ENCODE data around the gene ROM1.
A peak's percentile ranks its signal among the peaks of the same experiment; 100 is the strongest.

ROM1 gene

GRCh38 chr11:62588966-62589637, 24.0 kb upstream of the ROM1 start:
- DNase-seq (ENCODE audit: low spot score), result no peak

GRCh38 chr11:62591448-62592145, 21.5 kb upstream of the ROM1 start, which contains the start of gene TUT1:
Gene TUT1, minus strand, starts transcription at chr11:62591523. Its CDS starts 38 bp downstream, at chr11:62591485.
- peak; percentile 100 for DNase-seq (ENCODE audit: low spot score)

DNA sequence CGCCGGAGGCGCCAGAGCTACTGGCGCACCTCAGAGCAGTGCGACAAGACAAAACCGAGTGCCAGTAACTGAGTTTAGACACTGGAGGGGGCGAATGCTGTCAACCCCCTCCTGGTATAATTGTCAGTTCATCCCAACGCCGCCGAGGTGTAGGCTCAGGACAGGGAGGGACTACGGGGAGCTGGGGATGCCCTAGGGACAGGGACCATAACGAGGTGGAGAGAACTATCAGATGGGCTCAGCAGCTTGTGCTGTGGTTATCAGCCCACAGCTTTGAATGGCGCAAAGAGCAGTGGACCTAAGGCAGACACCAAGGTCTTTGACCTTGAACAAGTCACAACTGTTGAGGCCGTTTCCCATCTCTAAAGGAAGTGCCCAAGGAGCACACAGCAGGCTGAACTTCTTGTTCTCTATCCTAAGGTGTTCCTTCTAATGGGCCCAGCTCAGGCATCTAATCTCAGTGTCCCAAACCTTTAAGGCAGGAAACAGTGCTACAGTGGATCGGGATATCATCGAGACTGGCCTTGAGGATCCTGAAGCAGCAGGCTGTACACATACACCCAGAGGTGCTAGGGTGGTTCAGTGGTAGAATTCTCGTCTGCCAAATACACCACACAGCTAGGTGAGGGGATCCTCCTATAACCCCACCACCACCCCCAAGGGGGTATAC, 20.8 kb upstream of the ROM1 start:
- no peak for DNase-seq (ENCODE audit: low spot score)

DNA sequence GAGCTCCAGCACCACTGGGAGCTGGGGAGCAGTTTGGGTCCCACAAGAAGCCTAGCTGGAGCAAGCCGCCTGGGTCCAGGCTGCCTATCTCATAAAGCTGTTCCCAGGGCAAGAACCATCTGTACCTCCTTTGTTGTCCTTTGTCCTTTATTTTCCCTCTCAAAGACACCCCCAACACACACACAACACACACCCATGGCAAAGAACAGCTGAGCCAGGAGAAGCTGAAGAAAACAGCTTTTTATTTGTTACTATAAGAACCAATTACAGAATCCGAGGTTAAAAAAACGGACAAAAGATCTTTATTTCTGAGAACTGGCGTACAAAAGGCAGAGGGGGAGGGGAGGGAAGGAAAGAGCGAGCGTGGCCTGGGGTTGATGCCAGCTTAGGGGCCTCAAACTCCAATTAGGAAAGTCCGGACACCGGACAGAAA, 20.1 kb upstream of the ROM1 start:
- DNase-seq (ENCODE audit: low spot score), result peak; percentile 76

- DNase-seq (ENCODE audit: low spot score), result peak; percentile 87
These were observed 19.5 kb upstream of the ROM1 start for GRCh38 chr11:62593434-62594044.

- no peak for DNase-seq (ENCODE audit: low spot score)
These were observed 17.9 kb upstream of the ROM1 start for GRCh38 chr11:62595124-62595523.

- DNase-seq (ENCODE audit: low spot score), result peak; percentile 97
These were observed 13.9 kb upstream of the ROM1 start for GRCh38 chr11:62599069-62599696.

GRCh38 chr11:62599901-62600300, 13.2 kb upstream of the ROM1 start:
- no peak for DNase-seq (ENCODE audit: low spot score)

GRCh38 chr11:62600367-62601121, 12.5 kb upstream of the ROM1 start:
- no peak for DNase-seq (ENCODE audit: low spot score)

DNA sequence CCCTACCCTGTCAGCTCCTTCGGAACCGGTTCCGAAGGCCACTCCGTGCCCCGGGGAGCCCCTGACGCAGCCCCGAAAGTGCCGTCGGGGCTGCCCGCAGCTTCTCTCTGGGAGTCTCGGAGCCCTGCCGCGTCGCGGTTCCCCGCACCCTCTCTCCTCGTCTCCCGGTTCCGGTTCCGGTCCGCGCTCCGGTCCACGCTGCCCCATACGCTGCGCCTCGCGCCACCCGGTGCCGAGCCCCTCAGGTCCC, 12.0 kb upstream of the ROM1 start:
- DNase-seq (ENCODE audit: low spot score), result peak; percentile 54

DNA sequence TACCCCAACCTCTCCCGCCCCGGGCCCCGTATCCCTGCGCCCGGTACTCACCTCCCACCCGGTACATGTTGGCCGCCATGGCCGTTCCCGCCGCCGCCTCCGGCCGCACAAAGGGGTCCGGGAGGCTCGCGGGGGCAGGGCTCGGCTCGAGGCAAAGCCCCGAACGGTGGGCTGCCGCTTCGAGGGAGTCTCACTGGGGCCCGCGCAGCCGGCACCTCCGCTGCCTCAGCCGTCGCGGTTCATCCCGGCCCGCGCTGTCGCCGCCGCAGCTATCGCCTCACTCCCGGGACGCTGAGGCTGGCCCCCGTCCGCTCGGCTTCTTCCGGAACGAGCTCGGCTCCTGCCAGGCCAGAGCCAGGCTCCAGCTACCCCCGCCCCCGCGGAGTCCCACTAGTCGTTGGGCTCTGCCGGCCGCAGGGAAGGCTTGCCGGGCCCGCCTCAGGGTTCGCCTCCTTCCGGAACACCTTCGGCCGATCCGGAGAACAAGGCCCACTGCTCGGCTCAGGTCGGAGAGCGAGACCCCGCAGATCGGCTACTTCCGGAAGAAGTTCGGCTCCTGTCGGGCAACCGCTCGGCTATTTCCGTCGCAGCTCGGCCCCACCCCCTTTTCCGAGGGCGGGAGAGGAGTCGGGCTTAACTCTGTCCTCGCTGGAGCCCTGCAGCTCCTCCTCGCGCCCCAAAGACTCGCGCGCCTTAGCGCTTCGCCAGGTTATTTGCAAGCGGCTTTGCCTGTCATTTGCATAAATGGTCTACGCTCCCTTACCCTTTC, 11.5 kb upstream of the ROM1 start, which contains the start of gene MTA2:
MTA2 (minus strand) TSS at position 494 of the 769 bp plus-strand sequence; CDS start at position 79, 415 bp downstream.
- DNase-seq (ENCODE audit: low spot score), result peak; percentile 96

DNA sequence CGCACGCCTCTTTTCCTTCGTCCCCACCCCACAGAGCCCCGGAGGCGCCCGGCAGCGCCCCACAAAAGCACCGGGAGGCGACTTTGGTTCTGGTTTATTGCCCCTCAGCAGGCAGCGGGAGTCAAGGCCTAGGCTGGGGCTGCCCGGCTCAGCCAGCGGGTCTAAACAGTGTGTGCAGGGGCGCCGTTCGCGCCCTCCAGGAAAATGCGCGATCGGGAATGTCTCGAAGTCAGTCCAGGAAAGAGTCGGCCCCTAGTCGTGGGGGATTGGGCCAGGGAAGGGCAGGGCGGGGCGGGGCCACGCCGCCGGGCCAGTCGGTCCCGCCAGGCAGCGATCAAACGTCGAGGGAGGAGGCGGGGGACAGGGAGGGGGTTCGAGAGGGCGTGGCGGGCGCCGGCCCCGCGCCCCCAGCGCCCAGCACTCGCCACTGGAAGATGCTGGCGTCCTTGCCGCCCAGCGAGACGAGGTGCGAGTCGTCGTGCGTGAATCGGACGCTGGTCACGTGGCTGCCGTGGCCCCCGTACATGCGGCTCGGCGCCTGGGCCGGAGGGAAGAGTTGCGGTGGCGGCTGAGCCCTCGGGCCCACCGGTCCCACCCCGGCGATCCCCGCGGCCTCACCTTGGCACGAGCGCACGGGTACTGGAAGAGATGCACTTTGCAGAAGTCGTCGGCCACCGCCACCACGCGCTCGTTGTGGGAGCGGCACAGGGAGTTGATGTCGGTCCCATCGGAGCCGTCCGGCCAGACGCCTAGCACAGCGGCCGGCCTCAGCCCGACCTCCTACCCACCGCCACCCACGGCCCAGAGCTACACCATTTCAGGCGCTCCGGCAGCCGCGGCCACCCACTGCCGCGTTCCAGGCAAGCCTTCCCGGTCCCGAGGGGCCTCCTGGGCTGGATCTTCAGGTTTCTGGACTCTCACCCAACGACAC, 10.7 kb upstream of the ROM1 start:
- peak; percentile 84 for DNase-seq (ENCODE audit: low spot score)

DNA sequence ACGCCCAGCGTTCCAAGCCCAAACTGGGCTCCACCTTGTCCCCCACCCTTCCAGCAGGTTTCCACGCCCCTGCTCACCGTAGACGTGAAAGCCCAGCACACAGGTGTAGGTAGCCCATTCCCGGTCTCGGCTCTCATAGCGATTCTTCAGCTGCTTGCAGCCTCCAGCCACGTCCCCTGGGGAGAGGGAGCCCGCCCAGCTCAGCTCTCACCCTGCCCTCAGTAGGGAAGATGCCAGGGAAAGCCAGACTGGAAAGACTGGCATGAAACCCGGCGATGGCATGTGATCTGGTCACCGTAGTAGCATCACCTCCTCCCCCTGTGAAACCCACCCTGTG, 10.0 kb upstream of the ROM1 start:
- DNase-seq (ENCODE audit: low spot score), result no peak

DNA sequence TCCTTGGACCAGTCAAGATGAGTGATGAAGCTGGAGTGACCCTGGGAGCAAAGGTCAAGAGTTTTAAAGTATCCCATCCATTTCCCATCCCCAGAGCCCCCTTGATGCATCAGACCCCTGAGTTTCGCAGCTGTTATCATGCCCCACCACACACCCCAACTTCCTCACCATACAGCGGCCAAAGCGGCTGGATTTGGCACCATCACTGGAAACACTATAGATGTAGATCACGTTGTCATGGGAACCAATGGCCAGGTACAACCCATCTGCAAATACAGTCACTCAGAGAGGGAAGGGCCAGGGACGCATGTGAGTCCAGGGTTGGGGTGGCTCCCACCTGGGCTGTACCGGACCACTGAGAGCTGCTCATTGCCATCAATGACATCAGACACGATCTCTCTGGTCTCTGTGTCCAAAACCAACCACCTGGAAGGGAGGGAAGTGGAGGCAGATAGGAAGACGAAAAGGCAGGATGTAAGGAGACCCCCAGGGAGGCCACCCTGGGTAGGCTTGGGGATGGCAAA, 9.2 kb upstream of the ROM1 start:
- no peak for DNase-seq (ENCODE audit: low spot score)

DNA sequence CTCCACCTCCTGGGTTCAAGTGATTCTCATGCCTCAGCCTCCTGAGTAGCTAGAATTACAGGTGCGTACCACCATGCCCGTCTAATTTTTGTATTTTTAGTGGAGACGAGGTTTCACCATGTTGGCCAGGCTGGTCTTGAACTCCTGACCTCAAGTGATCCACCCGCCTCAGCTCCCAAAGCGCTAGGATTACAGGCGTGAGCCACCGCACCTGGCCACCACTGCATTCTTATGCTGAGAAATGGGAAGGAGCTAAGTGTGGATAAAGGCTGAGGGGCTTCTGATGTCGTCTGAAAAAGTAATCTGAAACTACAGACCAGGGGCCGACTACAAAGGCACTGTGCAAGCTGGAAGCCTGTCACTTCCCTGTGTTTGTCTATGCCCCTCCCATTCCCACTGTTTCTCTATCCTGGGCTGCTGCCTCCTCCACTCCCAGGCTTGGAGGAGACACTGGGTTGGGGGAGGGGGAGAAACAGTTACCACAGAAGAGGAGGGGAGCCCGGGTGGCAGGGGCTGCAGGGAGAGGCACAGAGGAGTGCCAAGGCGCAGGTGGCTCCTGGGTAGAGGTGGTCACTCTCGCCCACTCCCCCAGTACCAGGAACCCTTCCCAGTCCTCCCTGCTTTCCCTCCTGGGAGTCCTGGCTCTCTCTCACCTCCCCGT, 8.5 kb upstream of the ROM1 start:
- no peak for DNase-seq (ENCODE audit: low spot score)

DNA sequence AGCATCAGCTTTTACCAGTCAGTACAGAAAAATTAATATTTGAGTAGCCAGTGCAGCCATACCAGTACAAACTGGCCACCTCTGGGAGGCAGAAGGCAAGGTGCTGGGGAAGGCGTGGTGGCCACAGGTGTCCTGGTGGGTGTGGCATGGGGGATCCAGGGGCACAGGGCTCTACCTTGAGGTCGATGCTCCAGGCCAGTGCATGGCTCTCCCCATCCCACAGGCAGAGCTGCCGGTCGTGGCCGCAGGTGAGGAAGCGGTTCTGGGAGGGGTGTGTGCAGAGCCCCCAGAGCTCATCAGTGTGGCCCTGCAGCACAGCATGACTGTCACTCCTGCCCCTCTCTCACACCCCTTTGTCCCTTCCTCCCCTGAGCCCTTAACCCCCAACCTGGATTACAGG, 7.6 kb upstream of the ROM1 start:
- no peak for DNase-seq (ENCODE audit: low spot score)

DNA sequence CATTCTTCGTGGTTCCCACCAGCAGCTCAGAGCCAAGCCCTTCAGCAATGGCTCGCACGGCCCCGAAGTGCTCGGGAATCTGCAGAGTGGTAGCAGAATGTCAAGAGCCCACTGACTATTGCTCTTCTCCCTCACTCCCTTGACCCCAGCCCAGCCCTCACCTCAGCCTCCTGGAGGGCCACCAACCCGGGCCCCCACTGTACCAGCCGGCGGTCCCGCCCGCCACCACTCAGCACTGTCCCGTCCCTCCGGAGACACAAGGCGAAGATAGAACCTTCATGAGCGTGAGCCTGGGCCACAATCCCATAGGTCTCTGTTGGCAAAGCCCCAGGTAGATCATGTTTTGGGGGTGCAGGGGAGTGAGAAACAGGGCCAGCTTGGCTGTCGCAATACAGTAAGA, 7.2 kb upstream of the ROM1 start:
- DNase-seq (ENCODE audit: low spot score), result no peak

DNA sequence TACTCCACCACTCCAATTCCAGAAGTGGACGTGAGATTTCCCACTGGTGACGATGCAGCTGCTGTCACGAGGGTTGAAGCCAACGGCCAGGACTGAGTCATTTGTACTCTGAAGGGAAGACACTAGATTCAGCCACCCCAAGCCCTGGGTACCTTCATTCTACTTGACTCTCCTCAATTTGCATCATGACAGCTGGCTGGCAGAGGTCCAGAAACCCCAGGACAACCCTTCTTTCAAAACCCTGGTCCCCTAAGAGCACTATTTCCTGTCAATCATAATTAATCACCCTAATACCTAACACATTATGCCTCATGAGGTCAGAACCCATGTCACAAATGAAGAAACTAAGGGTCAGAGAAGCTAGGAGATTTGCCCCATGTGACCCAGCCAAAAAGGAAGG, 5.3 kb upstream of the ROM1 start:
- DNase-seq (ENCODE audit: low spot score), result no peak

DNA sequence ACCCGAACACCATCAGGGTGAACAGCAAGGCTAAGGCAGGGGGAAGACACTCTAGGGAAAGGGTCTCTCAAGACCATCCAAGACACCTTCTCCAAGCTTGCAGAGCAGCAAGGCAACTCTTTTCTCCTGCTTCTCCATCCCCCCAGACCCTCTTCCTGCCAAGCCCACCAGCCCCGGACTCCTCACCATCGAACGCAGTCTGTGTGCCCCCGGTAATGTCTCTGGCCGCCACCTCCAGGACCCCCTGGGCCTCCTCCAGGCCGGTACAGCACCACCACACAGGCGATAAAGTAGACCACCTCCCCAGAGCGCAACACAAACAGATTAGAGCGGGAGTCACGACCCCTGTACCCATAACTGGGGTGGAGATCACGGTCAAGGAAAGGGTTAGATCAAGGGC, 4.3 kb upstream of the ROM1 start:
- no peak for DNase-seq (ENCODE audit: low spot score)

Measured in Ammon's horn (tissue), 1 donor.